ELR (cell line): ENCODE results near the gene TRPV3.
"Not testable (repeated sequence)": the region's sequence is repeated elsewhere in the genome, so short reads cannot be mapped to it uniquely, and the experiment has no call there.

Source experiments
- DNase-seq: peaks from one replicate; pipeline ENCODE4 v3.0.0-alpha.2; 2015; ENCODE audit warnings: low read depth

Gene TRPV3

GRCh38 chr17:3472137-3472536 is 85.5 kb downstream of the TRPV3 start:
- DNase-seq, result no peak

GRCh38 chr17:3471599-3471998 is 86.0 kb downstream of the TRPV3 start, which contains the start of gene SPATA22:
Gene SPATA22, minus strand, starts transcription at chr17:3471819. Its CDS starts 2,494 bp downstream, at chr17:3469325.
- DNase-seq, result no peak

GRCh38 chr17:3469529-3469928 is 88.1 kb downstream of the TRPV3 start:
- DNase-seq, result no peak

GRCh38 chr17:3466355-3466754 is 91.3 kb downstream of the TRPV3 start:
- DNase-seq, result not testable (repeated sequence)
